ENCODE data around the gene JUNB. TPM values are rescaled to one million over a fixed set of nuclear protein-coding genes. Genes with fewer than 3 reads are reported as not detected.

Gene JUNB
- total RNA-seq, 1 donor from 2014 or later: 5.7 TPM

- Mint-ChIP-seq H3K4me3 (ENCODE audit: low read depth) (peak overlapping the region; percentile 65), H3K36me3 (ENCODE audit: insufficient read depth) (no peaks in the 10 kb centered on the region), H3K4me1 (ENCODE audit: low read depth) (peaks cover 7% of the 10 kb centered on the region), H3K9me3 (ENCODE audit: low read depth) (no peaks in the 10 kb centered on the region), H3K27me3 (peaks cover 7% of the 10 kb centered on the region), H3K27ac (peak overlapping the region; percentile 29)
- no peak for DNase-seq (ENCODE audit: low spot score, unreplicated experiment)
- TF ChIP-seq, protein P1, sequence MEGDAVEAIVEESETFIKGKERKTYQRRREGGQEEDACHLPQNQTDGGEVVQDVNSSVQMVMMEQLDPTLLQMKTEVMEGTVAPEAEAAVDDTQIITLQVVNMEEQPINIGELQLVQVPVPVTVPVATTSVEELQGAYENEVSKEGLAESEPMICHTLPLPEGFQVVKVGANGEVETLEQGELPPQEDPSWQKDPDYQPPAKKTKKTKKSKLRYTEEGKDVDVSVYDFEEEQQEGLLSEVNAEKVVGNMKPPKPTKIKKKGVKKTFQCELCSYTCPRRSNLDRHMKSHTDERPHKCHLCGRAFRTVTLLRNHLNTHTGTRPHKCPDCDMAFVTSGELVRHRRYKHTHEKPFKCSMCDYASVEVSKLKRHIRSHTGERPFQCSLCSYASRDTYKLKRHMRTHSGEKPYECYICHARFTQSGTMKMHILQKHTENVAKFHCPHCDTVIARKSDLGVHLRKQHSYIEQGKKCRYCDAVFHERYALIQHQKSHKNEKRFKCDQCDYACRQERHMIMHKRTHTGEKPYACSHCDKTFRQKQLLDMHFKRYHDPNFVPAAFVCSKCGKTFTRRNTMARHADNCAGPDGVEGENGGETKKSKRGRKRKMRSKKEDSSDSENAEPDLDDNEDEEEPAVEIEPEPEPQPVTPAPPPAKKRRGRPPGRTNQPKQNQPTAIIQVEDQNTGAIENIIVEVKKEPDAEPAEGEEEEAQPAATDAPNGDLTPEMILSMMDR (IDR thresholded peaks at IDR 0.05; ENCODE audit: unreplicated experiment): no peak
Observed at GRCh38 chr19:12783849-12784393, 7.4 kb upstream of the JUNB start.

- H3K4me3 Mint-ChIP-seq (ENCODE audit: low read depth): no peak overlapping the region
- H3K9me3 Mint-ChIP-seq (ENCODE audit: low read depth): no peaks in the 10 kb centered on the region
- peaks cover 8% of the 10 kb centered on the region for H3K27me3 Mint-ChIP-seq
- DNase-seq (ENCODE audit: low spot score, unreplicated experiment): no peak
- H3K36me3 Mint-ChIP-seq (ENCODE audit: insufficient read depth): no peaks in the 10 kb centered on the region
- H3K4me1 Mint-ChIP-seq (ENCODE audit: low read depth): peaks cover 8% of the 10 kb centered on the region
- no peak overlapping the region for H3K27ac Mint-ChIP-seq
- TF ChIP-seq, protein P1 (IDR thresholded peaks at IDR 0.05; ENCODE audit: unreplicated experiment): no peak
Observed at GRCh38 chr19:12784394-12784870, 6.9 kb upstream of the JUNB start.

GRCh38 chr19:12784871-12785430 is 6.3 kb upstream of the JUNB start:
- peaks cover 6% of the 10 kb centered on the region for H3K27me3 Mint-ChIP-seq

DNA sequence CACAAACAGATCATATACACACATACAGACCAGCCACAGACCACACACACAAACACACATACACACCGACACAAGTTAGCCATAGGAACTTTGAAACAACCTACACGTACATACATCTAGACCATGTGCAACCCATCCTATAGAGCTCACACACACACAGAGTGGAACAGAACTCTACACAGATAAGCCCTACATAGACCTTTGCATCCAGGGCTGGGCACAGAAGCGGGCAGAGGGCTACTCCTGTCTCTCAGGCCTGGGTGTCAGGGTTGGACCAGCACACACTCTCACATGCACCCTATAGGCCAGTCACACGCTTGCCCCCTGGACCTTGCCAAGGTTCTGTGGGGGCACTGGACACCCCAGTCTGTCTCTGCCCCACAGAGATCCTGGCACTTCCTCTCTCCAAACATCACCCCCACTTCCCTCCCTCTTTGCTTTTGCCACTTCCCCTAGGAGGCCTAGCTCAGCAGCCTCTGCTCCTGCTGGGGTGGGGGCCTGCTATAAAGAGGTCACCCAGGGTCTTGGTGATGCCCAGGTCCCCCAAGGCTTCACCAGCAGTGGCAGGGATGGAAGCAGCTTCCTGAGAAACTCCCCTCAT is 5.8 kb upstream of the JUNB start:
- Mint-ChIP-seq H3K9me3 (ENCODE audit: low read depth) (no peaks in the 10 kb centered on the region), H3K27ac (no peak overlapping the region), H3K27me3 (peaks cover 10% of the 10 kb centered on the region), H3K36me3 (ENCODE audit: insufficient read depth) (no peaks in the 10 kb centered on the region), H3K4me3 (ENCODE audit: low read depth) (no peak overlapping the region), H3K4me1 (ENCODE audit: low read depth) (peaks cover 10% of the 10 kb centered on the region)
- TF ChIP-seq, protein P1 (IDR thresholded peaks at IDR 0.05; ENCODE audit: unreplicated experiment): no peak
- DNase-seq (ENCODE audit: low spot score, unreplicated experiment): no peak

More at GRCh38 chr19:12784871-12785430, 6.3 kb upstream of the JUNB start:
- Mint-ChIP-seq H3K27ac (no peak overlapping the region), H3K9me3 (ENCODE audit: low read depth) (no peaks in the 10 kb centered on the region), H3K36me3 (ENCODE audit: insufficient read depth) (no peaks in the 10 kb centered on the region), H3K4me3 (ENCODE audit: low read depth) (no peak overlapping the region), H3K4me1 (ENCODE audit: low read depth) (peaks cover 8% of the 10 kb centered on the region)
- TF ChIP-seq, protein P1 (IDR thresholded peaks at IDR 0.05; ENCODE audit: unreplicated experiment): no peak
- no peak for DNase-seq (ENCODE audit: low spot score, unreplicated experiment)

GRCh38 chr19:12786141-12786870 is 5.0 kb upstream of the JUNB start:
- Mint-ChIP-seq H3K4me3 (ENCODE audit: low read depth) (no peak overlapping the region), H3K27me3 (peaks cover 15% of the 10 kb centered on the region), H3K36me3 (ENCODE audit: insufficient read depth) (no peaks in the 10 kb centered on the region), H3K9me3 (ENCODE audit: low read depth) (no peaks in the 10 kb centered on the region), H3K4me1 (ENCODE audit: low read depth) (peaks cover 16% of the 10 kb centered on the region), H3K27ac (no peak overlapping the region)
- TF ChIP-seq, protein P1 (IDR thresholded peaks at IDR 0.05; ENCODE audit: unreplicated experiment): no peak
- no peak for DNase-seq (ENCODE audit: low spot score, unreplicated experiment)
